NCI-H1048 (cell line): ENCODE results near the gene EPG5.
A peak's percentile ranks its signal among the peaks of the same experiment; 100 is the strongest.

Experiments used
- DNase-seq: peaks from one replicate; lab custom pipeline; 2025; lab: John Stamatoyannopoulos, UW

Gene EPG5

GRCh38 chr18:45920367-45920766, 46.8 kb downstream of the EPG5 start:
- DNase-seq, result no peak

- no peak for DNase-seq
Observed at GRCh38 chr18:45916302-45916701, 50.8 kb downstream of the EPG5 start.

DNA sequence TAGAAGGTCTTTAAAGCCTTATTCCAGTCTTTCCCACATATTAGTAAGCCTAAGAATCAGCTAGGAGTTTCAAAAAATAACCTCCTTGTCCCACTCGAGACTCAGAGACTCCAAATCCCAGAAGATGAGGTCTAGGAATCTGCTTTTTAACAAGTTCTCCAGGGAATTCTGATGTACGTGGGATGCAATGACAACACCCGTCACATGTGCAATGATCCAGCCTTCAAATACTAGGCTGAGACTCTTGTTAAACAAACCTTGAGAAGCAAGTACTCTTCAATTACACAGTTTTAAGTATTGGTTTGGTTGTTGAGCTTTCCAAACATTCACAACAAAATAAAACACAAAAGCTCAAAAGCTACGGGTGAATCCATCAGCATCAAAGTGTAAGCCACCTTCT, 53.9 kb downstream of the EPG5 start:
- no peak for DNase-seq

- DNase-seq, result no peak
Observed at GRCh38 chr18:45910405-45911023, 56.6 kb downstream of the EPG5 start.

DNA sequence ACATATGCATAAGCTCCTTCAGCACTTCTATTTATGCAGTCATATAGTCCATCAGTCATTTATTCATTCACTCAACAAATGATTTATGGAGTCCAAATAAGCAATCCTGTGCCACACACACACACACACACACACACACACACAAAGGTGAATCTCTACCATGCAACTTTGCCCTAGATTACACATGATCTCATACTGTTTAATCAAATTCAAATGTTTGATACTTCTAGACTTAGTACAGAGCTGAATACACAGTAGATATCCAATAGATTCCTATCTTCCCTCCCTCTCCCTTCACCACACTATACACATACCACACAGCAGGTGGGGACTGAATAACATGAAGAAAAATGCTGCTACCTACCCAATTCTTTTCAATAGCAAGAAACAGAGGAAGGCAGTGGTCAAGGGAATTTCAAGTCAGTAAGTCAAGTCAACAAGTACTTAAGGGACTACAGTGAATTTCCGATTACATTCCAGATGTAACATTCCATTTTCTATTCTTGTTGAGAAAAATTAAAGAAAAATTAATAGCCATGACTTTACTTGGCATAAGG, 65.4 kb downstream of the EPG5 start:
- DNase-seq, result no peak

DNA sequence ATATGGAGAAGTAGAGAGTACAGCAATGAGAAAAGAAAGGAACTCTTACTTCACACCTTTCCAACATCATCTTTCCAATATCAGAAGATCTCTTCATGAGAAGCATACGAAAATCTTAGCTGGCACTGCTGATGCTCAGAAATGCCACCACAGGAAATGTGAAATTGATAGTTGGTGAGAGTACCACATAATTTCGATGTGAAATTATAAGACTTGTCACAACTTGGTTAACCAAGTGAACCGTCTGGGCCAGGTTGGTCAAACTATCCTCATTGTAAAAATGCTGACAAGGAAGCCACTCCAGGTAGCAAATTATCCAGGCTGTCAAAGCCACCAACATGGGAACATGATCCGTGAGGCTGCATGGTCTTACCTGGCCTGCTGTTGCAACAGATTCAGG, 66.5 kb downstream of the EPG5 start:
- DNase-seq, result no peak

GRCh38 chr18:45896991-45897390, 70.1 kb downstream of the EPG5 start:
- DNase-seq, result no peak

DNA sequence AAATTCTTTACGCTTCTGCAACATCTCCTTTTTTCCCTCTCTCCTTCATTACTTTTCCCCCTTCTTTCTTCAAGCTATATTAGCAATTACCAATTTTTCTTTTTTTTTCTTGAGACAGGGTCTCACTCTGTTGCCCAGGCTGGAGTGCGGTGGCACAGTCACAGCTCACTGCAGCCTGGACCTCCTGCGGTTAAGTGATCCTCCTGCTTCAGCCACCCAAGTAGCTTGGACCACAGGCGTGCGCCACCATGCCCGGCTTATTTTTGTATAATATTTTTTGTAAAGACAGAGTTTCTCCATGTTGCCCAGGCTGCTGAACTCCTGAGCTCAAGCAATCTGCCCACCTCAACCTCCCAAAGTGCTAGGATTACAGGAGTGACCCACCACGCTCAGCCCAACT, 70.7 kb downstream of the EPG5 start:
- no peak for DNase-seq

GRCh38 chr18:45895339-45895738, 71.8 kb downstream of the EPG5 start:
- no peak for DNase-seq

- DNase-seq, result no peak
Observed at GRCh38 chr18:45894818-45895217, 72.3 kb downstream of the EPG5 start.

DNA sequence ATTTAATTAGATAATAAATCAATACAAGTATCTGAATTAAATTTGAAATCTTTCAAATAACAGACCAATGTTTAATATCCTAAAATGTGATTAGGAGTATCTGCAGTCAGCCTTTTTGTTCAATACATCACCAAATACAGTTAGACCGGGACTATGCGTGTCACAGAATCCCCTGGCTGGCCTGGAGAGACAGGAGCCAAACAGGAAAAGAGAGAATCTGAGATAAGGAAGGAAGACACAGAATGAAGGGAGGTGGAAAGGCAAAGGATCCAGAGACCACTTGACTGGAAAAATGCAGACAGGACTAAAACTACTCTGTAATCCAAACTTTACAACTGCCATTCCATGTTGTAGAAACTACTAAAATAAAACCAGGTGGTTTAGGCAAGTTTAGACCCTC, 75.3 kb downstream of the EPG5 start:
- no peak for DNase-seq

DNA sequence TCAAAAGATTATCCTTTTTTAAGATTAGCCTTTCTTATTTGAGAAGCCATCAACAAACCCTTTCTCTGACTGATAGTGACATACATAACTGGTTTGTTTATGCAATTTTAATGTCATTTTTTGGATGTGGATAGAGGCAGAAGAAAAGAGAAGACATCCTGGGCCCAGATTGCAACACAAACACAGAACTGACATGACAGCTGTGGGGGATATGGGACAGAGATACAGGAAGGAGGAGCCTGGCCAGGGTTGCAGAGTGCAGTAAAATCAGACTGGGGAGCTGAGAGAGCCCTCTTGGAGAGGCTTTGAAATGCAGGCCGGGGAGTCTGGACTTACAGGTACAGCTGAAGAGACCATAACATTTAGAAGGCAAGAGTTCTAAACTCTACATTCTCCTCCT, 76.5 kb downstream of the EPG5 start:
- DNase-seq, result no peak

GRCh38 chr18:45889419-45890064, 77.6 kb downstream of the EPG5 start:
- DNase-seq, result no peak

- DNase-seq, result no peak
Observed at GRCh38 chr18:45887585-45887984, 79.5 kb downstream of the EPG5 start.

DNA sequence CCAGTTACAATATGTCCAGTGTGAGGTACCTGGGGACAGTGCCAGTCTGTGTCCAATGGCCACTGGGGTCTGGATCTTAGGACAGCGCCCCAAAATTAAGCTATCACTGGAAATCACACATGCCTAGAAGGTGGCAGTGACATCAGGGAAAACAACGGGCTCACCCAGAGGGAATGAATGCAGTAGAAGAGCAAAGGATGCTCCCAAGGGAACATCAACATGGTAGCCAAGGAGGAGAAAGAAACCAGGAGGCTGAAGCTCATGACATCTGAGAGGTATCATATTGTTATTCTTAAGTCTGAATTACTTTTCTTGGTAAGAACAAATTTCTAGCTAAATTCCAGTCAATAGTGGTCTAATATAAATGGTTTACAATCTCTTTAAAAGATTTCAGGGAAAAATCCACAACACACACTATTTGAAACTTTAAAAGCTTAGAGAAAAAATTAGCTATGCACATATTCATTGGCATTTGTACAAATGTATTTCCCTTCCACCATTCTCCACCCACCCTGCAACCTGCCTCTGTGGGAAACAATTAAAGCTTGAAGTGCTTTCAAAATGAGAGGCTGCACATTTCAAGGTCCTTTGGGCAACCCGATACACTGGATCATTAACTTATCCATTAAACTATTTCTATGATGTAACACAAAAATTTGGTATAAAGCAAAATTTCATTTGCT, 86.1 kb downstream of the EPG5 start:
- DNase-seq, result no peak

DNA sequence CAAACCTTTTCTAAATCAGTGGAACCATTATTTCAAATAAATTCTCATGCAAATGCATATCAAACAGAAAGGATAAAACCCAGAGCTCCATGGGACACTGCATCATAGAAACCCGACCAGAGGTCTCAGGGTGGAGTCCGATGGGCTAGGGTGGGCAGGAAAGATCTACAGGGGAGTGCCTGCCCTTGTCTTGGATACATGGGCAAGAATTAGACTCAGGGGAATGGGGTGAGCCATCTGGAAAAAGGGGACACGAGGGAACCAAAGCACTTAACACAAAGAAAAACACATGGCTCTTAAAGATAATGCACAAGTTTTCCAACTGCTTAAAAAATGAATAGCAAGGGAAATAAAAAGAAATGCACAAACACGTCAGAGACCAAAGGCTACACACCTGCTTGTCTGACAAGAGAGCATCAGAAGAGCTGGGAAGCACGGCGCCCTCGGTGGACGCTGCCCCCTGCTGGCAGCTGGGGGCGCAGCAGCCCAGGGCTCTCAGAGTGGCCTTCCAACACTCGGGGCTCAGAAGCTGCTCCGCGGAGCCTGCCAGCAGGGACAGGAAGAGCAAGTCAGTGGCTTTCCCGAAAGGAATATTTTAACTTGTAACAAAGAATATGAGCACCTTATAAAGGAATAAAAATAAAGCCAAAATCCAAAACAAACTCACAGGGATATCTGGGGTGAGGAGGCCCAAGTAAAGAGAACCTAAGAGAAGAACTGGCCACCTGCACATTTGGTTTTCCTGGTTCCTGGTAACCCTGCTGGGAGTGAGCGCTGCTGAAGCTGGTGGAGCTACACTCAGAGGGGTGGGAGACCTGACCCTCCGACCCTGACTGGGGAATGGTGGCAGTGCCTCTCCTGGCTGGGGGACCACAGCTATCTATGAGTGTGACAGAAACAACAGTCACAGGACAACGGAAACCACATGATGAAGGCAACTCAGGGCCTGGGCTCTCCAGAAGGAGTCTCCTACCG, 87.2 kb downstream of the EPG5 start:
- peak; percentile 18 for DNase-seq

GRCh38 chr18:45877403-45877802, 89.7 kb downstream of the EPG5 start:
- no peak for DNase-seq

GRCh38 chr18:45876161-45876560, 91.0 kb downstream of the EPG5 start:
- DNase-seq, result no peak

DNA sequence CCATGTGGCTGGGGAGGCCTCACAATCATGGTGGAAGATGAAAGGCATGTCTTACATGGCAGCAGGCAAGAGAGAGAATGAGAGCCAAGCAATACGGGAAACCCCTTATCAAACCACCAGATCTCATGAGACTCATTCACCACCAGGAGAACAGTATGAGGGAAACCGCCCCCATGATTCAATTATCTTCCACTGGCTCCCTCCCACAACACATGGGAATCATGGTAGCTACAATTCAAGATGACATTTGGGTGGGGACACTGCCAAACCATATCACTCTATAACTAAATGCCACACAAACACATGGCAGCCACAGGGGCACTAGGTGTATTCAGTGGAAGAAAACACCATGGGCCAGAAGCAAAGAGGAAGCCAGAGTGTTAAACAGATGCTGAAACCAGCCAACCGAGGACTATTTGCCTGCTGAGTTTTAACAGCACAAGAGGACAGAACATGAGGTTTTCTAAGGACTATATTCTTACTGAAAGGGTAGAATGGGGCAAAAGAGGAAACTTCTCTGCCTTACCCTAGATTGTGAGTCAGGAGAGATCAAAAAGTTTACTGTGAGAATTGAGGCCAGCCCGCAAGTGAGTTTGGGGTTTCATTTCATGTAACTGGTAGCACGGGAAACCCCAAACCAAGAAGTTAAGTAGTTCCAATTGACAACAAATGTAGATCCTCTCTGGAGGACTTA, 92.5 kb downstream of the EPG5 start:
- no peak for DNase-seq

DNA sequence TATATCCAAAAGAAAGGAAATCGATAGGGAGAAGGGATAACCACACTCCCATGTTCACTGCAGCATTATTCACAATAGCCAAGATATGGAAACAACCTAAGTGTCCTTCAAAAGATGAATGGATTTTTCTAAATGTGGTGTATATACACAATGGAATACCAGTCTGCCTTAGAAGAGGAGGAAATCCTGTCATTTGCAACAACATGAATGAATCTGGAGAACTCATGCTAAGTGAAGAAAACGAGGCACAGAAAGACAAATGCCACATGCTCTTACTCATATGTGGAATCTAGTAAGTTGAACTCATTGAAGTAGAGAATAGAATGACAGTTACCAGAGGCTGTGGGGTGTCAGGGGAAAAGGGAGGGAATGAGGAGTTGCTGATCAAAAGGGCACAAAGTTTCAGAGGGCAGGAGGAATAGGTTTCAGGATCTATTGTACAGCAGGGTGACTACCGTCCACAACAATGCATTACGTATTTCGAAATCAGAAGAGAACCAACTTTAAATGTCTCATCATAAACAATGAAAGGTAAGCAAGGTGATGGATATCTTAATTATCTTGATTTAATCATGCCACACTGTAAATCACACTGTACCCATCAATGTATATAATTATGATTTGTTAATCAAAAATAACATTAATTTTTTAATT, 95.6 kb downstream of the EPG5 start:
- DNase-seq, result no peak

DNA sequence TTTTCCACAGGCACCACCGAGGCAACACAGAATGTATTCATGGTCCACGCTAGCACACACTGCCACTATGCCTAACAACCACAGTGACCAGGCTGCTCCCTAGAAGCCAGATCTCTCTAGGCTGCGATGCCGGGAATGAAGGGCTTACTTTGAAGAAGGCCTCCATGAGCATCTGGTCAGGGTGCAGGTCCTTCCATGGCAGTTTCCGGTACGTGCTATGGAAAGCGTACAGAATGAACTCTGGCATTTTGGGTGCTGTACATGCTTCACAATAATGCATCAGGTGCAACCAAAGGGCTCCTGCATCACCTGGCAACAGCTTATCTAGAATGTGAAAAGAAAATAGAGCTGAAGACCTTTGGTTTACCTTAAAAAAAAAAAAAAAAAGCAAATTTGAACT, 96.7 kb downstream of the EPG5 start:
- no peak for DNase-seq
